Tibial artery (tissue), 4 donors: ENCODE results near the gene USP32.

Experiments
- DNase-seq, 2 donors: peaks; one replicate each; pipeline ENCODE4 v3.0.0-alpha.2; 2019
- H3K27ac ChIP-seq, 2 donors: fragments of 200-600 bp; sonication (generic) in 1 of 2; 1 replicate in 1 of 2; 2 replicates in 1 of 2; pipeline ENCODE4 v1.5.1; 2018 to 2019; ENCODE audit warnings: mild to moderate bottlenecking in 1 of 2
- H3K27me3 ChIP-seq, 2 donors: fragments of 200-600 bp; sonication (generic) in 1 of 2; one replicate each; pipeline versions ENCODE4 v1.5.1 to v1.6.0; 2016 to 2019
- H3K36me3 ChIP-seq, 3 donors: fragments of 200-600 bp; sonication (generic) in 2 of 3; one replicate each; pipeline ENCODE4 v1.5.1; 2016 to 2019; ENCODE audit warnings: mild to moderate bottlenecking in 2 of 3
- H3K4me1 ChIP-seq, 4 donors: fragments of 200-600 bp; sonication (generic) in 2 of 4; 1 replicate in 3 of 4; 2 replicates in 1 of 4; pipeline ENCODE4 v1.5.1; 2016 to 2019
- H3K4me3 ChIP-seq, 2 donors: fragments of 200-600 bp; sonication (generic) in 1 of 2; 1 replicate in 1 of 2; 2 replicates in 1 of 2; pipeline ENCODE4 v1.5.1; 2018 to 2019; ENCODE audit warnings: mild to moderate bottlenecking in 2 of 2
- H3K9me3 ChIP-seq, 3 donors: fragments of 200-600 bp; sonication (generic) in 1 of 3; one replicate each; pipeline ENCODE4 v1.5.1; 2016 to 2019
- intact Hi-C: fragments of 100-400 bp; cut with DNase I; formaldehyde crosslinking; loops from one replicate; pipeline ENCODE4 v1.15.0; 2023; ENCODE audit warnings: low total_unique reads
- TF ChIP-seq, protein P1 (sequence below), 2 experiments: fragments of 200-600 bp in 1 of 2; fragments of 450-650 bp in 1 of 2; IDR thresholded peaks; one replicate each; pipeline ENCODE4 v1.5.1; 2017 to 2019; ENCODE audit warnings: antibody characterized with exemption in 2 of 2, mild to moderate bottlenecking in 1 of 2, moderate library complexity in 1 of 2

The USP32 gene

DNA sequence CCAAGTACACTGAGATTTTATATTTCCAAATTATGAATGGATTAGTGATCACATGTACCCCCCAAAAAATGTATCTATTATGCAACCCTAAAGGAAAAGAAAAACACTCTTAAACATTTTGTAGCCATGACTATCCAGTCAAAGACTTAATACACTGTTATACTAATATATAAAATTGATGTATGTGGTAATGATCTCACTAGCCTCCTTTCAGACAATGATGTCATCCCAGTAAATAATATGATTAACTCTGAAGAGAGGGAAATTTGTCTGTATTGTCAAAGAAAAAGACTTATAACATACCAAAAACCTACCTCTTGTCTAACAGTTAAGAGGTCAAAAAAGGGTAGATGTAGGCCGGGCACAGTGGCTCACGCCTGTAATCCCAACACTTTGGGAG is 80.7 kb downstream of the USP32 start:
- Histone ChIP-seq H3K36me3 (peaks cover 0 to 5% (median 0%) of the 10 kb centered on the region in 3 donors), H3K27me3 (no peaks in the 10 kb centered on the region), H3K4me3 (no peak overlapping the region), H3K4me1 (peaks cover 0 to 7% (median 4%) of the 10 kb centered on the region in 4 donors), H3K27ac (no peak overlapping the region), H3K9me3 (no peaks in the 10 kb centered on the region)
- DNase-seq, result no peak
- intact Hi-C loops, result no loop called here
- TF ChIP-seq, protein P1, sequence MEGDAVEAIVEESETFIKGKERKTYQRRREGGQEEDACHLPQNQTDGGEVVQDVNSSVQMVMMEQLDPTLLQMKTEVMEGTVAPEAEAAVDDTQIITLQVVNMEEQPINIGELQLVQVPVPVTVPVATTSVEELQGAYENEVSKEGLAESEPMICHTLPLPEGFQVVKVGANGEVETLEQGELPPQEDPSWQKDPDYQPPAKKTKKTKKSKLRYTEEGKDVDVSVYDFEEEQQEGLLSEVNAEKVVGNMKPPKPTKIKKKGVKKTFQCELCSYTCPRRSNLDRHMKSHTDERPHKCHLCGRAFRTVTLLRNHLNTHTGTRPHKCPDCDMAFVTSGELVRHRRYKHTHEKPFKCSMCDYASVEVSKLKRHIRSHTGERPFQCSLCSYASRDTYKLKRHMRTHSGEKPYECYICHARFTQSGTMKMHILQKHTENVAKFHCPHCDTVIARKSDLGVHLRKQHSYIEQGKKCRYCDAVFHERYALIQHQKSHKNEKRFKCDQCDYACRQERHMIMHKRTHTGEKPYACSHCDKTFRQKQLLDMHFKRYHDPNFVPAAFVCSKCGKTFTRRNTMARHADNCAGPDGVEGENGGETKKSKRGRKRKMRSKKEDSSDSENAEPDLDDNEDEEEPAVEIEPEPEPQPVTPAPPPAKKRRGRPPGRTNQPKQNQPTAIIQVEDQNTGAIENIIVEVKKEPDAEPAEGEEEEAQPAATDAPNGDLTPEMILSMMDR (IDR thresholded peaks at IDR 0.05), result no peak

DNA sequence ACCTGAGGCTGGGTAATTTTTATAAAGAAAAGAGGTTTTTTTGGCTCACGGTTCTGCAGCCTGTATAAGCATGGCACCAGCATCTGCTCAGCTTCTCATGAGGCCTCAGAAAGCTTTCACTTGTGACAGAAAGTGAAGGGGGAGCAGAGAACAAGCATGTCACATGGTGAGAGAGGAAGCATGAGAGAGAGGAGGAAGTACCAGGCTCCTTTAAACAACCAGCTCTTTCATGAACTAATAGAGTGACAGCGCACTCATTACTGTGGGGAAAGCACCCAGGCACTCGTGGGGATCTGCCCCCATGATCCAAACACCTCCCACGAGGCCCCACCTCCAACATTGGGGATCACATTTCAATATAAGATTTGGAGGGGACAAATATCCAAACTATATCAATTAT is 86.8 kb downstream of the USP32 start:
- Histone ChIP-seq H3K4me1 (peaks cover 0 to 3% (median 0%) of the 10 kb centered on the region in 4 donors), H3K27ac (no peak overlapping the region), H3K9me3 (no peaks in the 10 kb centered on the region), H3K36me3 (peaks cover 0 to 5% (median 4%) of the 10 kb centered on the region in 3 donors), H3K4me3 (no peak overlapping the region), H3K27me3 (no peaks in the 10 kb centered on the region)
- intact Hi-C loops, result no loop called here
- DNase-seq, result no peak
- TF ChIP-seq, protein P1 (IDR thresholded peaks at IDR 0.05), result no peak

DNA sequence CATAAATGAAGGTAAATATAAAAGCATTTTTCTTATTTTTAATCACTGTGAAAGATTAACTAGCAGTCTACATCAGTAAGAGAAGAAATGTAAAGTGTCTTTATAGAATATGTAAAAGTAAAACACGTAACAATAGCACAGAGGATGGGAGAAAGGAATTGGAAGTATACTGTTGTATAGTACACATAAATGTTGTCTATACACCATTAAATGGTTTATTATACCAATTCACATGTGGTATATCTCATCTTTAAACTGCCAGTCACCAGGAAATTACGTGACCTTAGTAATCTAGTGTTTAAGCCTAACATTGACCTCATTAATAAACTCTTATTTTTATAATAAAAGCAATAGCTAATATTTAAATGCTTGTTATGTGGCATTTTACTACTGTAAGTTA is 87.4 kb downstream of the USP32 start:
- Histone ChIP-seq H3K4me3 (no peak overlapping the region), H3K4me1 (peaks cover 0 to 3% (median 0%) of the 10 kb centered on the region in 4 donors), H3K27ac (no peak overlapping the region), H3K9me3 (no peaks in the 10 kb centered on the region), H3K36me3 (peaks cover 0 to 5% (median 4%) of the 10 kb centered on the region in 3 donors), H3K27me3 (no peaks in the 10 kb centered on the region)
- DNase-seq, result no peak
- intact Hi-C loops, result no loop called here
- TF ChIP-seq, protein P1 (IDR thresholded peaks at IDR 0.05), result no peak

DNA sequence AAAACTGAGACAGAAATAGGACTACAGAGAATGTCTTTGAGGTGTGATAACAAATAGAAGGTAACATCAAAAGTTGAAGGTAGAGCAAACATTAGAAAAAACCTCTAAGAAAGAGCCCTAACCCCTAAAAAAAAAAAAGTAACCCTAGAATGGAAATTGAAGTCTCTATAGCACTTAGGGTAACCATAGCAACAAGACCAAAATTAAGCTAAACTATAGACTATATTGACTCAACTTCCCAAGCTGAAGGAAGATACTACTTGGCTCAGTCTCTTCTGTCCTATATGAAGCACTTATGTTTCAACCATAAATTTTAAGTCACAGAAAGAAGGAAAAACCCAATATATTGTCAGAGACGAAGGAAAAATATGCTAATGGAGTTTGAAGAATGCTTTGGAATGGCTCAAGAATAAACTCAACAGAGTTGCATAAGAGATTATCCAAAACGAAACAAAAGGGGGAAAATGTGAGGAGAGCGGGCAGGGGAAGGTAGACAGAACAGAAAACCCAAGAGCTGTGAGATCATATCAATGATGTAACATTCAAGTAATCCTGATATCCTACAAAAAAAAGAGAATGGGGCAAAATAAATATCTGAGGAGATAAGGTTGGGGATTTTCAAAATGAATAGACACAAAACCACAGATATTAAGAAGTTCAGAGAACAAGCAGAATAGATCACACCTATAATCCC is 88.4 kb downstream of the USP32 start:
- no peak for DNase-seq
- TF ChIP-seq, protein P1 (IDR thresholded peaks at IDR 0.05), result no peak
- Histone ChIP-seq H3K27ac (no peak overlapping the region), H3K4me1 (peaks cover 0 to 3% (median 0%) of the 10 kb centered on the region in 4 donors), H3K36me3 (peaks cover 0 to 5% (median 4%) of the 10 kb centered on the region in 3 donors), H3K27me3 (no peaks in the 10 kb centered on the region), H3K9me3 (no peaks in the 10 kb centered on the region), H3K4me3 (no peak overlapping the region)
- intact Hi-C loops, result no loop called here

DNA sequence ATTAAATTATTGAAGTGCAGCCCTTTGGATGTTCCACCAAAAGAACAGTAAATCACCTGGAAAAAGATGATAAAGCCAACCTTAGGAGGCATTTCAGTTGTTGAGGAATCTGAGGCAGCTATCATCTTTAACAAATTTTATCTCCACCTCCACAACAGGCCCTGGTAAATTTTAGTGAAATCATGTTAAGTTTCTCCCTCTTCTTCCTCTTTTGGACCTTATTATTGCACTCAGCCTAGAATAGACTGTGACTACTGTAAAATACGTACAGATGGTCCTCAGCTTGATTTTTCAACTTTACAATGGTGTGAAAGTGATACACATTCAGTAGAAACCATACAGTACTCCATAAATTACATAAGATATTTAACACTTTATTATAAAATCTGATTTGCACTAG is 90.3 kb downstream of the USP32 start:
- DNase-seq, result no peak
- Histone ChIP-seq H3K9me3 (no peaks in the 10 kb centered on the region), H3K4me3 (no peak overlapping the region), H3K27ac (no peak overlapping the region), H3K27me3 (no peaks in the 10 kb centered on the region), H3K4me1 (peaks cover 0 to 3% (median 0%) of the 10 kb centered on the region in 4 donors), H3K36me3 (peaks cover 0 to 4% (median 0%) of the 10 kb centered on the region in 3 donors)
- intact Hi-C loops, result no loop called here
- TF ChIP-seq, protein P1 (IDR thresholded peaks at IDR 0.05), result no peak
